ENCODE results near the gene DNAL4. TPM values are rescaled to one million over a fixed set of nuclear protein-coding genes. Genes with fewer than 3 reads are reported as not detected.
A peak's percentile ranks its signal among the peaks of the same experiment; 100 is the strongest.

Gene DNAL4
- total RNA-seq, 1 donor: 17.0 TPM

- peak; percentile 96 for DNase-seq (ENCODE audit: insufficient read length, low spot score, missing footprints)
- H3K27ac ChIP-seq (ENCODE audit: low read depth, low read length): no peak overlapping the region
- peaks cover 4% of the 10 kb centered on the region for H3K27me3 ChIP-seq (ENCODE audit: insufficient read depth, low read length)
- no peak overlapping the region for H3K4me3 ChIP-seq (ENCODE audit: insufficient read depth, low read length)
- H3K4me2 ChIP-seq (ENCODE audit: insufficient read depth, low read length): peak overlapping the region; percentile 7
- H3K79me2 ChIP-seq (ENCODE audit: insufficient read depth, low read length): no peaks in the 10 kb centered on the region
- no peak overlapping the region for H2AFZ ChIP-seq (ENCODE audit: low read length)
- no peaks in the 10 kb centered on the region for H4K20me1 ChIP-seq (ENCODE audit: insufficient read depth, low read length)
- H3K4me1 ChIP-seq (ENCODE audit: insufficient read depth, low read length): peaks cover 21% of the 10 kb centered on the region
- no peaks in the 10 kb centered on the region for H3K9me3 ChIP-seq (ENCODE audit: low read depth, low read length)
- TF ChIP-seq CTCF (IDR thresholded peaks at IDR 0.05; ENCODE audit: extremely low read depth, low read depth, low read length): no peak
- H3K36me3 ChIP-seq (ENCODE audit: insufficient read depth, low read length): no peaks in the 10 kb centered on the region
These were observed 8.8 kb upstream of the DNAL4 start for GRCh38 chr22:38802671-38803121.

GRCh38 chr22:38799265-38800002 lies 5.5 kb upstream of the DNAL4 start:
- no peaks in the 10 kb centered on the region for H3K79me2 ChIP-seq (ENCODE audit: insufficient read depth, low read length)
- TF ChIP-seq CTCF (IDR thresholded peaks at IDR 0.05; ENCODE audit: extremely low read depth, low read depth, low read length): no peak
- peak; percentile 77 for DNase-seq (ENCODE audit: insufficient read length, low spot score, missing footprints)
- peaks cover 22% of the 10 kb centered on the region for H3K4me1 ChIP-seq (ENCODE audit: insufficient read depth, low read length)
- peak overlapping the region; percentile 44 for H3K4me2 ChIP-seq (ENCODE audit: insufficient read depth, low read length)
- H3K36me3 ChIP-seq (ENCODE audit: insufficient read depth, low read length): no peaks in the 10 kb centered on the region
- H4K20me1 ChIP-seq (ENCODE audit: insufficient read depth, low read length): no peaks in the 10 kb centered on the region
- peaks cover 11% of the 10 kb centered on the region for H3K27me3 ChIP-seq (ENCODE audit: insufficient read depth, low read length)
- peak overlapping the region; percentile 57 for H3K27ac ChIP-seq (ENCODE audit: low read depth, low read length)
- H2AFZ ChIP-seq (ENCODE audit: low read length): no peak overlapping the region
- no peaks in the 10 kb centered on the region for H3K9me3 ChIP-seq (ENCODE audit: low read depth, low read length)
- no peak overlapping the region for H3K4me3 ChIP-seq (ENCODE audit: insufficient read depth, low read length)

DNA sequence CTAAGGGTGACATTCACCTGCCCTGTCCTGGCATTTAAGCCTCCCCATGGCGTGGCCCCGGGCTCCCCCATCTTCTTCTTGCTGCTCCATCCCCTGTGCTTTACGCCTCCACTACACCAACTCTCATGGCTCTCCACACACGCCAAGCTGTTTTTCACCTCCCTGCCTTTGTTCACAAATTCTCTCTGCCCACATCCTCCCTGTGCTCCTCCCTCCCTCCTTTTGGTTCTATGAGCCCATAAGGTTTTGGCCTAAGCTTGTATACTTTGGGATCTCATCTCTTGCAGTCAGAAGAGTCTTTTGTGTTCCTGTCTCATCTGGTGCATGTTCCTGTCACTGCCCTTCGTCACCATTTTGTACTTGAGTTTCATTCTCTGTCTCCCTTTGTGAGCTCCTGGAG lies 4.6 kb upstream of the DNAL4 start:
- Histone ChIP-seq H3K4me2 (ENCODE audit: insufficient read depth, low read length) (no peak overlapping the region), H3K9me3 (ENCODE audit: low read depth, low read length) (no peaks in the 10 kb centered on the region), H3K27me3 (ENCODE audit: insufficient read depth, low read length) (peaks cover 11% of the 10 kb centered on the region), H3K4me3 (ENCODE audit: insufficient read depth, low read length) (no peak overlapping the region), H3K4me1 (ENCODE audit: insufficient read depth, low read length) (peaks cover 25% of the 10 kb centered on the region), H3K36me3 (ENCODE audit: insufficient read depth, low read length) (no peaks in the 10 kb centered on the region), H2AFZ (ENCODE audit: low read length) (no peak overlapping the region), H4K20me1 (ENCODE audit: insufficient read depth, low read length) (no peaks in the 10 kb centered on the region), H3K27ac (ENCODE audit: low read depth, low read length) (no peak overlapping the region), H3K79me2 (ENCODE audit: insufficient read depth, low read length) (peaks cover 5% of the 10 kb centered on the region)
- no peak for DNase-seq (ENCODE audit: insufficient read length, low spot score, missing footprints)
- no peak for TF ChIP-seq CTCF (IDR thresholded peaks at IDR 0.05; ENCODE audit: extremely low read depth, low read depth, low read length)

DNA sequence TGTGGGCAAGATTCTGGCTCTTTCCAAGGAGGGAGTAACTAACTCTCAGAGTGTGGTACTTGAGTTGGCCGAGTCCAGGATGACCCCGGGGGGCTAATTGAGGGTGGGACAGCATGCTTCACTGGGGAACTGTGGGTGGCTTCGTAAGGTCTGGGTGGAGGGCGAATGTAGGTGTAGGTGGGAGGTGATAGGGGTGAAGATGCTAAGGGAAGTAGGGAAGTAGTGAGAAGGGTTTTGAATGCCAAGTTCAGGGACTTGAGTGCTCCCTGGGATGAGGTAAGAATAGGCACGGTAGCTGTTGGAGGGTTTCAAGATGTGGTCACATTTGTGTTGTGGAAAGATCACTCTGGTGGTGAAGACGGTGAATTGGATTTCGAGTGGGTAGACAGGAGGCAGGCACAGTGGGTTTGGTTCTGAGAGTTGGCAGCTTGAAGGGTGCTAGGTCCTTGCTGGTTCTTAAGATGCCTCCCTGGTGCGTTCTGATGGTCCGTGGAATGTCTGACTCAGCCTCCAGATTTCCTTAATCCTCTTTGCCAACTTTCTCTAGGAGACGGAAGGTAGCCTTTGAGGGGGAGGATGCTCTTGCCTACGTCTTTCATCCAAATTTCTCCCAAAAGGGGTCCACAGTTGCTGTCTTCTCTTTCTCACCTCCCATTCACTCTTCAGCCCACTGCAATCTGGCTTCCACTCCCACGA lies 2.5 kb upstream of the DNAL4 start:
- no peak overlapping the region for H2AFZ ChIP-seq (ENCODE audit: low read length)
- DNase-seq (ENCODE audit: insufficient read length, low spot score, missing footprints): no peak

More for the DNA sequence above, 2.5 kb upstream of the DNAL4 start:
- H3K27ac ChIP-seq (ENCODE audit: low read depth, low read length): no peak overlapping the region
- H3K9me3 ChIP-seq (ENCODE audit: low read depth, low read length): no peaks in the 10 kb centered on the region
- peaks cover 7% of the 10 kb centered on the region for H3K27me3 ChIP-seq (ENCODE audit: insufficient read depth, low read length)
- no peak for TF ChIP-seq CTCF (IDR thresholded peaks at IDR 0.05; ENCODE audit: extremely low read depth, low read depth, low read length)
- H3K4me3 ChIP-seq (ENCODE audit: insufficient read depth, low read length): no peak overlapping the region
- peaks cover 26% of the 10 kb centered on the region for H3K4me1 ChIP-seq (ENCODE audit: insufficient read depth, low read length)
- H3K4me2 ChIP-seq (ENCODE audit: insufficient read depth, low read length): no peak overlapping the region
- peaks cover 15% of the 10 kb centered on the region for H3K79me2 ChIP-seq (ENCODE audit: insufficient read depth, low read length)
- H4K20me1 ChIP-seq (ENCODE audit: insufficient read depth, low read length): no peaks in the 10 kb centered on the region
- no peaks in the 10 kb centered on the region for H3K36me3 ChIP-seq (ENCODE audit: insufficient read depth, low read length)
